ENCODE results near the gene SETD7.

GRCh38 chr4:139453041-139453370, 103.0 kb downstream of the SETD7 start:
- TF ChIP-seq CTCF (IDR thresholded peaks at IDR 0.05 in 4 of 5, conservative IDR thresholded peaks at IDR 0.05 in 1 of 5) = peak in 2 of 5 experiments; percentile 24 to 35
- no peak for TF ChIP-seq POLR2A (IDR thresholded peaks at IDR 0.05)

Data from gastrocnemius medialis (tissue), 4 donors.